ENCODE measurements around the gene OVAAL. TPM values are rescaled to one million over a fixed set of nuclear protein-coding genes. Genes with fewer than 3 reads are reported as not detected.

OVAAL gene
- total and polyA plus RNA-seq, 2 donors (not counting 3 experiments of a cell fraction or from before 2014, with no cell fraction given) = 0.04 TPM; not detected in 1

GRCh38 chr1:180598333-180598974 is 39.7 kb downstream of the OVAAL start:
- TF ChIP-seq GATA2 (IDR thresholded peaks at IDR 0.05; ENCODE audit: insufficient read depth, insufficient read length, low read depth, low read length) (no peak), POLR2A (IDR thresholded peaks at IDR 0.05; ENCODE audit: low read depth, low read length) (no peak), FOS (IDR thresholded peaks at IDR 0.05; ENCODE audit: borderline replicate concordance, insufficient read depth, low read length) (no peak), CTCF (IDR thresholded peaks at IDR 0.05; ENCODE audit: extremely low read depth in 1 of 2, insufficient read depth in 1 of 2, low read depth in 1 of 2, low read length in 2 of 2) (no peak), MAX (IDR thresholded peaks at IDR 0.05; ENCODE audit: insufficient read depth, insufficient read length) (no peak), POLR2AphosphoS5 (IDR thresholded peaks at IDR 0.05; ENCODE audit: insufficient read depth, low read depth, low read length) (no peak), EZH2 (IDR thresholded peaks at IDR 0.05; ENCODE audit: borderline replicate concordance, low read depth, low read length, severe bottlenecking) (no peak), MYC (IDR thresholded peaks at IDR 0.05; ENCODE audit: low read depth, low read length) (no peak), JUN (IDR thresholded peaks at IDR 0.05; ENCODE audit: borderline replicate concordance, insufficient read depth, insufficient read length, low read depth) (no peak)
- H3K27ac ChIP-seq (ENCODE audit: insufficient read depth, low read depth, low read length) = no peak overlapping the region
- DNase-seq (ENCODE audit: low read depth, low spot score) (no peak), FAIRE-seq (no peak)
- no peak overlapping the region for H3K4me2 ChIP-seq (ENCODE audit: insufficient read depth, low read length)
- no peak overlapping the region for H3K9ac ChIP-seq (replicated peaks; ENCODE audit: extremely low read depth, insufficient read depth, low read length)
- CTCF ChIA-PET = no interaction called here
- no peaks in the 10 kb centered on the region for H4K20me1 ChIP-seq (replicated peaks; ENCODE audit: control insufficient read depth, extremely low read depth, insufficient read depth, low read length)
- no peaks in the 10 kb centered on the region for H3K79me2 ChIP-seq (ENCODE audit: control insufficient read depth, insufficient read depth, low read length)
- no peaks in the 10 kb centered on the region for H3K9me3 ChIP-seq (replicated peaks; ENCODE audit: control insufficient read depth, insufficient read depth, low read length)
- no peaks in the 10 kb centered on the region for H3K9me1 ChIP-seq (replicated peaks; ENCODE audit: control insufficient read depth, extremely low read depth, insufficient read depth, low read length)
- POLR2A ChIA-PET = no interaction called here
- H3K36me3 ChIP-seq (ENCODE audit: control insufficient read depth in 2 of 2, extremely low read depth in 1 of 2, insufficient read depth in 2 of 2, low read length in 2 of 2) = no peaks in the 10 kb centered on the region
- no TSS peak for BruUV-seq (replicated peaks)
- peaks cover 13 to 15% of the 10 kb centered on the region in 2 experiments for H3K27me3 ChIP-seq (ENCODE audit: control insufficient read depth in 2 of 2, insufficient read depth in 2 of 2, low read length in 2 of 2)
- H3K4me1 ChIP-seq (ENCODE audit: control insufficient read depth, extremely low read depth, insufficient read depth, low read length) = no peaks in the 10 kb centered on the region
- H2AFZ ChIP-seq (ENCODE audit: low read depth, low read length) = no peak overlapping the region
- H3K4me3 ChIP-seq (replicated peaks in 1 of 3; ENCODE audit: insufficient read depth in 1 of 3, low read depth in 1 of 3, low read length in 3 of 3) = no peak overlapping the region
- dilution Hi-C loops (cut with MboI; ENCODE audit: extremely low pct_ligation_motif_present, low sequenced_read_pairs) = no loop called here
- intact Hi-C loops (cut with micrococcal nuclease) = no loop called here
